SK-N-SH (cell line): ENCODE measurements around the gene CYFIP1. TPM values are rescaled to one million over a fixed set of nuclear protein-coding genes. Genes with fewer than 3 reads are reported as not detected.

Experiments used
- CTCF ChIA-PET: fragments of 300-600, 350-600 bp; formaldehyde crosslinking; extraction: SDS; loops from one replicate; lab custom pipeline; 2021; lab: Yijun Ruan, JAX
- POLR2A ChIA-PET: fragments of 350-600 bp; sonication (Branson Sonifier 250); formaldehyde crosslinking; extraction: SDS; loops from one replicate; lab custom pipeline; 2020; ENCODE audit warnings: antibody characterized with exemption, inconsistent platforms; lab: Yijun Ruan, JAX
- DNase-seq: peaks from one replicate; pipeline ENCODE4 v3.0.0; 2012
- H2AFZ ChIP-seq: fragments of 200-600 bp; sonication (generic); 2 replicates; pipeline ENCODE4 v1.8.1; 2016; ENCODE audit warnings: antibody characterized with exemption, mild to moderate bottlenecking, low read depth
- H3F3A ChIP-seq: fragments of 200-600 bp; sonication (generic); replicated peaks from 2 replicates; pipeline ENCODE3; 2016; ENCODE audit warnings: antibody characterized with exemption, mild to moderate bottlenecking; ENCODE audit not compliant: insufficient read depth
- H3K27ac ChIP-seq, 2 experiments: fragments of 200-500 bp in 1 of 2; fragments of 200-600 bp in 1 of 2; sonication (Bioruptor generic) in 1 of 2; sonication (generic), shearing (Covaris generic) in 1 of 2; 2 replicates each; pipeline versions ENCODE4 v1.5.1 to v1.6.1; 2014 to 2016; ENCODE audit warnings: low read depth in 2 of 2, inconsistent platforms in 1 of 2, low read length in 1 of 2, mild to moderate bottlenecking in 1 of 2, mixed read lengths in 1 of 2
- H3K27me3 ChIP-seq: fragments of 200-600 bp; sonication (generic), shearing (Covaris generic); 2 replicates; pipeline ENCODE4 v1.6.1; 2016; ENCODE audit warnings: mixed run types; ENCODE audit not compliant: insufficient read depth
- H3K36me3 ChIP-seq, 2 experiments: fragments of 200-500 bp in 1 of 2; fragments of 200-600 bp in 1 of 2; sonication (Bioruptor generic) in 1 of 2; sonication (generic) in 1 of 2; replicated peaks in 1 of 2; 2 replicates each; pipeline versions ENCODE3 to v1.5.1; 2014 to 2016; ENCODE audit warnings: low read length in 1 of 2, mild to moderate bottlenecking in 1 of 2; ENCODE audit not compliant: insufficient read depth in 2 of 2, control insufficient read depth in 1 of 2
- H3K4me1 ChIP-seq, 2 experiments: fragments of 200-500 bp in 1 of 2; fragments of 200-600 bp in 1 of 2; sonication (Bioruptor generic) in 1 of 2; sonication (generic), shearing (Covaris generic) in 1 of 2; 2 replicates each; pipeline versions ENCODE4 v1.5.1 to v1.6.1; 2014 to 2016; ENCODE audit warnings: low read depth in 1 of 2, low read length in 1 of 2, mixed run types in 1 of 2; ENCODE audit not compliant: insufficient read depth in 2 of 2, control insufficient read depth in 1 of 2
- H3K4me2 ChIP-seq: fragments of 200-600 bp; sonication (generic), shearing (Covaris generic); 2 replicates; pipeline ENCODE4 v1.6.1; 2017; ENCODE audit warnings: mixed run types
- H3K4me3 ChIP-seq, 2 experiments: fragments of 200-500 bp in 1 of 2; fragments of 200-600 bp in 1 of 2; sonication (Bioruptor generic) in 1 of 2; sonication (generic), shearing (Covaris generic) in 1 of 2; 2 replicates each; pipeline versions ENCODE4 v1.5.1 to v1.8.1; 2014 to 2016; ENCODE audit warnings: low read depth in 2 of 2, inconsistent platforms in 1 of 2, low read length in 1 of 2, mild to moderate bottlenecking in 1 of 2, mixed read lengths in 1 of 2, moderate library complexity in 1 of 2
- H3K79me2 ChIP-seq: fragments of 200-600 bp; sonication (generic); 2 replicates; pipeline ENCODE4 v1.8.1; 2017; ENCODE audit warnings: mild to moderate bottlenecking; ENCODE audit not compliant: insufficient read depth
- H3K9ac ChIP-seq: fragments of 200-600 bp; sonication (generic); 2 replicates; pipeline ENCODE4 v1.6.1; 2017; ENCODE audit warnings: mixed run types
- H3K9me2 ChIP-seq: fragments of 200-600 bp; sonication (generic); 2 replicates; pipeline ENCODE4 v1.6.1; 2017; ENCODE audit warnings: mixed run types
- H3K9me3 ChIP-seq: fragments of 200-600 bp; sonication (generic); 2 replicates; pipeline ENCODE4 v1.6.1; 2017; ENCODE audit warnings: mixed run types, mild to moderate bottlenecking, moderate library complexity
- H4K20me1 ChIP-seq: fragments of 200-600 bp; sonication (generic); 2 replicates; pipeline ENCODE4 v1.6.1; 2017; ENCODE audit warnings: mild to moderate bottlenecking, mixed run types; ENCODE audit not compliant: insufficient read depth
- ELF1 ChIP-seq: IDR thresholded peaks from 2 replicates; pipeline ENCODE4 v1.4.0; 2012
- FOSL2 ChIP-seq: IDR thresholded peaks from 2 replicates; pipeline ENCODE4 v1.4.0; 2012; ENCODE audit warnings: low read depth, mild to moderate bottlenecking, moderate library complexity, borderline replicate concordance
- IRF3 ChIP-seq: fragments of 150-350 bp; IDR thresholded peaks from 2 replicates; pipeline ENCODE4 v1.6.1; 2016; ENCODE audit warnings: mild to moderate bottlenecking, low read depth, low read length
- MEF2A ChIP-seq: IDR thresholded peaks from 2 replicates; pipeline ENCODE4 v1.4.0; 2012; ENCODE audit warnings: low read depth, borderline replicate concordance
- NRF1 ChIP-seq: IDR thresholded peaks from 2 replicates; pipeline ENCODE4 v1.6.1; 2012; ENCODE audit warnings: low read depth, mild to moderate bottlenecking, low read length
- PBX3 ChIP-seq: IDR thresholded peaks from 2 replicates; pipeline ENCODE4; 2012
- REST ChIP-seq: IDR thresholded peaks from 2 replicates; pipeline ENCODE4 v1.6.1; 2012; ENCODE audit warnings: mild to moderate bottlenecking, low read depth, low read length, moderate library complexity
- RFX5 ChIP-seq: IDR thresholded peaks from 2 replicates; pipeline ENCODE4 v1.6.1; 2012; ENCODE audit warnings: mild to moderate bottlenecking, improper control_type of control experiment, low read length
- RXRA ChIP-seq: IDR thresholded peaks from 2 replicates; pipeline ENCODE4 v1.4.0; 2012; ENCODE audit warnings: low read depth, mild to moderate bottlenecking, borderline replicate concordance
- SMC3 ChIP-seq: IDR thresholded peaks from 2 replicates; pipeline ENCODE4 v1.6.1; 2012; ENCODE audit warnings: low read depth, low read length, improper control_type of control experiment
- TEAD4 ChIP-seq: IDR thresholded peaks from 2 replicates; pipeline ENCODE4 v1.4.0; 2012; ENCODE audit warnings: mild to moderate bottlenecking, borderline replicate concordance; ENCODE audit not compliant: insufficient read depth
- USF1 ChIP-seq: IDR thresholded peaks from 2 replicates; pipeline ENCODE4 v1.4.0; 2012; ENCODE audit warnings: low read depth, borderline replicate concordance
- YY1 ChIP-seq: IDR thresholded peaks from 2 replicates; pipeline ENCODE4 v1.4.0; 2012; ENCODE audit warnings: low read depth, mild to moderate bottlenecking
- WGBS: methylation state at CpG from one replicate; pipeline ENCODE4 v1.1.6; 2017; ENCODE audit warnings: low lambda C conversion rate; 5-methylcytosine and 5-hydroxymethylcytosine counted together
- polyA plus RNA-seq, 3 experiments: library from polyadenylated mRNA; depleted of rRNA; stranded (reverse); fragments of >200 nt; gene quantifications; 2 replicates each; pipeline ENCODE4 v1.2.3, GENCODE V29; 2012
- TF ChIP-seq, protein P1 (sequence below): IDR thresholded peaks from 2 replicates; pipeline ENCODE4 v1.4.0; 2012; ENCODE audit warnings: low read depth
- TF ChIP-seq, protein P2 (sequence below): fragments of 150-350 bp; IDR thresholded peaks from 2 replicates; pipeline ENCODE4 v1.6.1; 2017; ENCODE audit warnings: antibody characterized with exemption, low read length, low read depth, borderline replicate concordance

The CYFIP1 gene
- polyA plus RNA-seq, 1 of the 3 experiments (the other 2 are of a cell fraction) = 53.4 TPM

GRCh38 chr15:23003736-23004135, 23.6 kb upstream of the CYFIP1 start:
- ChIA-PET POLR2A (no interaction called here), CTCF (no interaction called here)
- H3K4me1 ChIP-seq = no peaks in the 10 kb centered on the region
- TF ChIP-seq REST (no peak), TEAD4 (no peak)
- no peak overlapping the region for H3K9ac ChIP-seq
- no peaks in the 10 kb centered on the region for H4K20me1 ChIP-seq
- H3K36me3 ChIP-seq = peaks cover 48 to 65% of the 10 kb centered on the region in 2 experiments
- H3K4me2 ChIP-seq = no peak overlapping the region
- no peak overlapping the region for H3K27ac ChIP-seq
- no peaks in the 10 kb centered on the region for H3K9me2 ChIP-seq
- H3K27me3 ChIP-seq = no peaks in the 10 kb centered on the region
- H3F3A ChIP-seq = no peaks in the 10 kb centered on the region
- H3K79me2 ChIP-seq = no peaks in the 10 kb centered on the region
- no peak overlapping the region for H3K4me3 ChIP-seq
- WGBS = 97% methylated on average over 5 of the region's 5 CpGs
- H2AFZ ChIP-seq = no peak overlapping the region
- H3K9me3 ChIP-seq = no peaks in the 10 kb centered on the region
- DNase-seq = no peak

DNA sequence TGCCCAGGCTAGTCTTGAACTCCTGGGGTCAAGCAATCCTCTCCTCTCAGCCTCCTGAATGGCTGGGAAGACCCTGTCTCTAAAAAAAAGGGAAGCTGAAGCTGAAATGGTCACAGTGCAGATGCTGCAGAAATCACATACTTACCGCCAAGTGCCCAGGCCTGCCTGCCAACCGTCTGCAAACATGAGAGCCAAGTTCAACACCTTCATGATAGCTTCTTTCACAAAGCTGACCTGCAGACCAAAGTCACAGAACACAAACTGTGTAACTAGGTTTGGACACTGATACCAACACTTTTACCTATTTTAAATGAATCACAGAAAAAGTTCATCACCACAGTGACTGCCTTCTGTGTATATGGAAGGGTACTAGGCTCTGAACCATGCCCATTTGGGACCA, 22.8 kb upstream of the CYFIP1 start:
- H3K4me1 ChIP-seq = no peaks in the 10 kb centered on the region
- no peaks in the 10 kb centered on the region for H3K27me3 ChIP-seq
- no peaks in the 10 kb centered on the region for H3K9me2 ChIP-seq
- no peak for DNase-seq
- no peak overlapping the region for H3K27ac ChIP-seq
- WGBS = 100% methylated on average over 2 of the region's 2 CpGs
- ChIA-PET POLR2A (no interaction called here), CTCF (interaction anchor here (0.7 kb wide), 1 partner anchor 10 kb away, joined by 3 read pairs; no protein-coding TSS in a partner anchor)
- H2AFZ ChIP-seq = no peak overlapping the region
- no peak overlapping the region for H3K9ac ChIP-seq
- H3F3A ChIP-seq = no peaks in the 10 kb centered on the region
- no peak overlapping the region for H3K4me3 ChIP-seq
- H3K36me3 ChIP-seq = peaks cover 43 to 63% of the 10 kb centered on the region in 2 experiments
- no peaks in the 10 kb centered on the region for H3K9me3 ChIP-seq
- no peaks in the 10 kb centered on the region for H4K20me1 ChIP-seq
- no peak overlapping the region for H3K4me2 ChIP-seq
- no peaks in the 10 kb centered on the region for H3K79me2 ChIP-seq
- no peak for TF ChIP-seq TEAD4
- no peak for TF ChIP-seq RFX5
- TF ChIP-seq, protein P1, sequence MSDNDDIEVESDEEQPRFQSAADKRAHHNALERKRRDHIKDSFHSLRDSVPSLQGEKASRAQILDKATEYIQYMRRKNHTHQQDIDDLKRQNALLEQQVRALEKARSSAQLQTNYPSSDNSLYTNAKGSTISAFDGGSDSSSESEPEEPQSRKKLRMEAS = no peak
- TF ChIP-seq FOSL2 = no peak
- TF ChIP-seq, protein P2, sequence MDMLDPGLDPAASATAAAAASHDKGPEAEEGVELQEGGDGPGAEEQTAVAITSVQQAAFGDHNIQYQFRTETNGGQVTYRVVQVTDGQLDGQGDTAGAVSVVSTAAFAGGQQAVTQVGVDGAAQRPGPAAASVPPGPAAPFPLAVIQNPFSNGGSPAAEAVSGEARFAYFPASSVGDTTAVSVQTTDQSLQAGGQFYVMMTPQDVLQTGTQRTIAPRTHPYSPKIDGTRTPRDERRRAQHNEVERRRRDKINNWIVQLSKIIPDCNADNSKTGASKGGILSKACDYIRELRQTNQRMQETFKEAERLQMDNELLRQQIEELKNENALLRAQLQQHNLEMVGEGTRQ = no peak
- TF ChIP-seq MEF2A = no peak
- TF ChIP-seq USF1 = no peak
- TF ChIP-seq ELF1 = no peak
- TF ChIP-seq IRF3 = no peak
- TF ChIP-seq SMC3 = no peak
- TF ChIP-seq PBX3 = no peak
- TF ChIP-seq RXRA = no peak
- TF ChIP-seq NRF1 = no peak
- TF ChIP-seq REST = no peak
- TF ChIP-seq YY1 = no peak
